ENCODE measurements around the gene HSD17B7. TPM values are rescaled to one million over a fixed set of nuclear protein-coding genes. Genes with fewer than 3 reads are reported as not detected.
A peak's percentile ranks its signal among the peaks of the same experiment; 100 is the strongest.

Gene HSD17B7
- total and polyA plus RNA-seq, 12 donors = 1.7 to 11.2 (median 3.2) TPM

- H3K4me1 ChIP-seq = peaks cover 0 to 17% (median 0%) of the 10 kb centered on the region in 9 donors
- H3K36me3 ChIP-seq = no peaks in the 10 kb centered on the region
- intact Hi-C loops (cut with DNase I) = loop anchor here in 3 of 10 donors (5.0 to 10.0 kb wide), 3 partner anchors 206 to 458 kb away; partner anchors contain the start of gene RGS4 (in 1 of the 3)
- ATAC-seq = no peak
- H3K9me3 ChIP-seq = no peaks in the 10 kb centered on the region
- H3K27me3 ChIP-seq = no peaks in the 10 kb centered on the region
- no peak overlapping the region for H3K4me3 ChIP-seq
- 50 to 76% methylated on average over 1 of the region's 1 CpG for WGBS, 2 donors
- no peak overlapping the region for H3K27ac ChIP-seq
- DNase-seq = no peak
- no peak for TF ChIP-seq CTCF (IDR thresholded peaks at IDR 0.05)
These were observed 68.7 kb downstream of the HSD17B7 start for GRCh38 chr1:162859191-162859590.

DNA sequence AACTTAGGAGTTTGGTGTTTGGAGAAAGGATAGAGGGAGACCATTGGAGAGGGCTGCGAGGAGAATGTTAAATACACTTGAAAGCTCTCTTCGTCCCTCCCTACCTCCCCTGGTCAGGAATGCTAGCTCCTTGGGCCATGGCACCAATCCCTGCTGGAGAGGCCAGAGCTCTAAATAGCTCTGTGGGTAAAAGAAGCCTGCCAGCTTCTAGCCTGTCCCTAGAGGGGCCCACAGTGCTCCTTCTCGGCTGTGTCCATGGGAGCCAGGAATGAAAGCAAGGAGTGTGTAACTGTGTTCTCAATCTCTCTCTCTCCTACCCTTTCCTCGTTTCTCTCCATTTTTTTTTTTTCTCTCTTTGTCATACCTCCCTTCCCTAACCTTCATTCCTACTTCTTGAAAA is 70.6 kb downstream of the HSD17B7 start, which contains the start of gene CCDC190:
Gene CCDC190, minus strand, starts transcription at position 75 of the 400 bp plus-strand sequence. CDS start 1,529 bp downstream, outside the sequence.
- DNase-seq = peak; percentile 29 to 30
- Histone ChIP-seq H3K36me3 (no peaks in the 10 kb centered on the region), H3K4me3 (no peak within 1 kb of the TSS), H3K27ac (peak within 1 kb of the TSS in 5 of 10 donors; percentile 17 to 59 (median 38)), H3K27me3 (peaks cover 0 to 5% (median 0%) of the 10 kb centered on the region in 7 donors), H3K4me1 (peaks cover 0 to 17% (median 0%) of the 10 kb centered on the region in 9 donors), H3K9me3 (no peaks in the 10 kb centered on the region)
- TF ChIP-seq CTCF (IDR thresholded peaks at IDR 0.05) = peak in 1 of 9 donors; percentile 6
- peak; percentile 74 to 98 (median 92) for ATAC-seq
- intact Hi-C loops (cut with DNase I) = no loop called here
- WGBS, 2 donors = 25 to 36% methylated on average over 4 of the region's 4 CpGs

- Histone ChIP-seq H3K4me1 (peaks cover 0 to 17% (median 0%) of the 10 kb centered on the region in 9 donors), H3K4me3 (no peak overlapping the region), H3K27me3 (peaks cover 0 to 5% (median 0%) of the 10 kb centered on the region in 7 donors), H3K27ac (peak overlapping the region in 5 of 10 donors; percentile 17 to 59 (median 38)), H3K36me3 (no peaks in the 10 kb centered on the region), H3K9me3 (no peaks in the 10 kb centered on the region)
- 36 to 37% methylated on average over 5 of the region's 5 CpGs for WGBS, 2 donors
- peak in 1 of 8 donors; percentile 27 for ATAC-seq
- no peak for TF ChIP-seq CTCF (IDR thresholded peaks at IDR 0.05)
- intact Hi-C loops (cut with DNase I) = no loop called here
- DNase-seq = no peak
These were observed 71.1 kb downstream of the HSD17B7 start for GRCh38 chr1:162861625-162862024.

Other genes starting within 250 kb of the HSD17B7 start
- gene UAP1, start 229.0 kb upstream of the HSD17B7 start, total RNA-seq = 10 to 100 TPM; 14.6 to 48.6 (median 19.0) TPM
- gene UAP1, start 229.0 kb upstream of the HSD17B7 start, polyA plus RNA-seq = 10 to 100 TPM; 28.3 to 32.6 TPM
- 10 to 100 TPM; 16.1 to 32.0 (median 22.9) TPM for gene DDR2, start 158.2 kb upstream of the HSD17B7 start, total RNA-seq
- gene DDR2, start 158.2 kb upstream of the HSD17B7 start, polyA plus RNA-seq = 1 to 10 TPM; 5.1 to 9.3 TPM
- 1 to 10 TPM in 1 of 10 donors, under 1 TPM in 9; 0.15 to 1.2 (median 0.35) TPM for gene CCDC190, start 70.5 kb downstream of the HSD17B7 start, total RNA-seq
- gene CCDC190, start 70.5 kb downstream of the HSD17B7 start, polyA plus RNA-seq = under 1 TPM; 0.07 to 0.29 TPM

Data from heart right ventricle (tissue), 16 donors.